Urinary bladder (tissue), 4 donors: Measurements from ENCODE around the gene BCAN. TPM values are rescaled to one million over a fixed set of nuclear protein-coding genes. Genes with fewer than 3 reads are reported as not detected.

ENCODE experiments used
- DNase-seq: peaks from one replicate; pipeline ENCODE4 v3.0.0-alpha.2; 2015; ENCODE audit errors: extremely low spot score
- H3K27ac ChIP-seq: one replicate; pipeline ENCODE4 v1.5.1; 2013; ENCODE audit warnings: low read depth, mild to moderate bottlenecking, moderate library complexity
- H3K36me3 ChIP-seq: one replicate; pipeline ENCODE4 v1.6.1; 2013; ENCODE audit warnings: mild to moderate bottlenecking, moderate library complexity; ENCODE audit not compliant: insufficient read depth
- H3K4me1 ChIP-seq: one replicate; pipeline ENCODE4 v1.6.1; 2013; ENCODE audit warnings: mild to moderate bottlenecking, moderate library complexity; ENCODE audit not compliant: insufficient read depth
- H3K4me3 ChIP-seq: one replicate; pipeline ENCODE4 v1.5.1; 2013; ENCODE audit warnings: low read depth, low read length
- WGBS: extraction: QIAGEN DNeasy Blood & Tissue Kit; methylation state at CpG from one replicate; pipeline ENCODE4 v1.1.7; 2013; 5-methylcytosine and 5-hydroxymethylcytosine counted together
- polyA plus RNA-seq: library from polyadenylated mRNA; stranded (reverse); fragments of 200-250 nt; gene quantifications from one replicate; pipeline ENCODE4 v1.2.3, GENCODE V29; 2013
- total RNA-seq: library from RNA; depleted of rRNA; stranded (reverse); fragments of >200 nt; gene quantifications from one replicate; pipeline ENCODE4 v1.2.3, GENCODE V29; 2014
- donor health status: healthy with polysubstance abuse.
- donor health status: healthy.

The BCAN gene
- total and polyA plus RNA-seq, 2 donors: 0.19 to 0.48 TPM

- Histone ChIP-seq H3K36me3 (no peaks in the 10 kb centered on the region), H3K4me3 (peak overlapping the region; percentile 49), H3K4me1 (no peaks in the 10 kb centered on the region), H3K27ac (peak overlapping the region; percentile 55)
- no peak for DNase-seq
- 12% methylated on average over 49 of the region's 49 CpGs for WGBS
Measured at GRCh38 chr1:156676114-156676819, 34.4 kb downstream of the BCAN start.

GRCh38 chr1:156676820-156677615 is 35.1 kb downstream of the BCAN start, which contains the start of gene NES:
Gene NES (minus strand): TSS chr1:156677407. CDS start chr1:156677264, 143 bp downstream.
- H3K4me1 ChIP-seq: no peaks in the 10 kb centered on the region
- 2% methylated on average over 70 of the region's 70 CpGs for WGBS
- DNase-seq: no peak

GRCh38 chr1:156677616-156678596 is 36.0 kb downstream of the BCAN start:
- 2% methylated on average over 22 of the region's 22 CpGs for WGBS

More at GRCh38 chr1:156676820-156677615, 35.1 kb downstream of the BCAN start, which contains the start of gene NES:
- Histone ChIP-seq H3K27ac (peak within 1 kb of the TSS; percentile 55), H3K36me3 (no peaks in the 10 kb centered on the region), H3K4me3 (peak within 1 kb of the TSS; percentile 49)

GRCh38 chr1:156680056-156680455 is 38.1 kb downstream of the BCAN start:
- H3K4me3 ChIP-seq: no peak overlapping the region
- DNase-seq: no peak
- H3K4me1 ChIP-seq: no peaks in the 10 kb centered on the region
- H3K27ac ChIP-seq: no peak overlapping the region
- no peaks in the 10 kb centered on the region for H3K36me3 ChIP-seq
- 47% methylated on average over 2 of the region's 2 CpGs for WGBS

More at GRCh38 chr1:156677616-156678596, 36.0 kb downstream of the BCAN start:
- Histone ChIP-seq H3K27ac (peak overlapping the region; percentile 43), H3K4me3 (peak overlapping the region; percentile 49), H3K36me3 (no peaks in the 10 kb centered on the region), H3K4me1 (no peaks in the 10 kb centered on the region)
- DNase-seq: no peak

- Histone ChIP-seq H3K27ac (no peak overlapping the region), H3K4me3 (no peak overlapping the region), H3K36me3 (no peaks in the 10 kb centered on the region), H3K4me1 (no peaks in the 10 kb centered on the region)
- no peak for DNase-seq
- WGBS: 79% methylated on average over 8 of the region's 8 CpGs
Measured at GRCh38 chr1:156681196-156681960, 39.5 kb downstream of the BCAN start.

GRCh38 chr1:156682166-156682890 is 40.4 kb downstream of the BCAN start:
- Histone ChIP-seq H3K4me1 (no peaks in the 10 kb centered on the region), H3K27ac (no peak overlapping the region), H3K4me3 (no peak overlapping the region), H3K36me3 (no peaks in the 10 kb centered on the region)
- DNase-seq: no peak
- WGBS: 71% methylated on average over 5 of the region's 5 CpGs

- Histone ChIP-seq H3K36me3 (no peaks in the 10 kb centered on the region), H3K4me3 (no peak overlapping the region), H3K4me1 (no peaks in the 10 kb centered on the region), H3K27ac (no peak overlapping the region)
- DNase-seq: no peak
- WGBS: 79% methylated on average over 5 of the region's 5 CpGs
Measured at GRCh38 chr1:156684227-156684782, 42.4 kb downstream of the BCAN start.

- Histone ChIP-seq H3K36me3 (no peaks in the 10 kb centered on the region), H3K27ac (no peak overlapping the region)
Measured at GRCh38 chr1:156689035-156689952, 47.4 kb downstream of the BCAN start.

GRCh38 chr1:156689953-156690674 is 48.2 kb downstream of the BCAN start:
- DNase-seq: no peak
- Histone ChIP-seq H3K4me3 (no peak overlapping the region), H3K4me1 (no peaks in the 10 kb centered on the region)

More at GRCh38 chr1:156689035-156689952, 47.4 kb downstream of the BCAN start:
- Histone ChIP-seq H3K4me1 (no peaks in the 10 kb centered on the region), H3K4me3 (no peak overlapping the region)
- DNase-seq: no peak
- WGBS: under 1% methylated on average over 23 of the region's 23 CpGs

GRCh38 chr1:156690675-156691036 is 48.7 kb downstream of the BCAN start:
- Histone ChIP-seq H3K27ac (no peak overlapping the region), H3K36me3 (no peaks in the 10 kb centered on the region), H3K4me3 (no peak overlapping the region), H3K4me1 (no peaks in the 10 kb centered on the region)
- no peak for DNase-seq
- 61% methylated on average over 8 of the region's 8 CpGs for WGBS

More at GRCh38 chr1:156689953-156690674, 48.2 kb downstream of the BCAN start:
- WGBS: 25% methylated on average over 10 of the region's 10 CpGs
- Histone ChIP-seq H3K36me3 (no peaks in the 10 kb centered on the region), H3K27ac (no peak overlapping the region)

- no peak for DNase-seq
- H3K4me1 ChIP-seq: no peaks in the 10 kb centered on the region
- WGBS: 70% methylated on average over 10 of the region's 10 CpGs
- H3K4me3 ChIP-seq: no peak overlapping the region
- H3K27ac ChIP-seq: no peak overlapping the region
- no peaks in the 10 kb centered on the region for H3K36me3 ChIP-seq
Measured at GRCh38 chr1:156691191-156691590, 49.3 kb downstream of the BCAN start.
